Brain microvascular endothelial cell (primary cell): ENCODE measurements around the gene PTPRN2.

ENCODE experiments used
- DNase-seq: peaks from one replicate; pipeline ENCODE4 v3.0.0-alpha.2; 2020
- H3K27ac ChIP-seq: fragments of 250-450 bp; sonication (Bioruptor Pico); 2 replicates; pipeline ENCODE4 v1.5.1; 2020; ENCODE audit warnings: mild to moderate bottlenecking, moderate library complexity
- H3K27me3 ChIP-seq: fragments of 250-450 bp; sonication (Bioruptor Pico); replicated peaks from 2 replicates; pipeline ENCODE4 v1.5.1; 2020; ENCODE audit warnings: mild to moderate bottlenecking
- H3K36me3 ChIP-seq: fragments of 250-450 bp; sonication (Bioruptor Pico); replicated peaks from 2 replicates; pipeline ENCODE4 v1.5.1; 2020; ENCODE audit warnings: mild to moderate bottlenecking
- H3K4me3 ChIP-seq: 2 replicates; pipeline ENCODE4 v1.5.1; 2011; ENCODE audit warnings: low read depth, mild to moderate bottlenecking, control low read depth, low read length, moderate library complexity
- in situ Hi-C: cut with HindIII; loops from 2 replicates; pipeline ENCODE4 v1.10.0; 2017; ENCODE audit warnings: low sequenced_read_pairs, low pct_ligation_motif_present
- TF ChIP-seq, protein P1 (sequence below): IDR thresholded peaks from 2 replicates; pipeline ENCODE4 v1.5.1; 2011; ENCODE audit warnings: low read depth, mild to moderate bottlenecking, moderate library complexity, low read length, control low read depth, inconsistent platforms; ENCODE audit errors: missing control alignments

Gene PTPRN2

DNA sequence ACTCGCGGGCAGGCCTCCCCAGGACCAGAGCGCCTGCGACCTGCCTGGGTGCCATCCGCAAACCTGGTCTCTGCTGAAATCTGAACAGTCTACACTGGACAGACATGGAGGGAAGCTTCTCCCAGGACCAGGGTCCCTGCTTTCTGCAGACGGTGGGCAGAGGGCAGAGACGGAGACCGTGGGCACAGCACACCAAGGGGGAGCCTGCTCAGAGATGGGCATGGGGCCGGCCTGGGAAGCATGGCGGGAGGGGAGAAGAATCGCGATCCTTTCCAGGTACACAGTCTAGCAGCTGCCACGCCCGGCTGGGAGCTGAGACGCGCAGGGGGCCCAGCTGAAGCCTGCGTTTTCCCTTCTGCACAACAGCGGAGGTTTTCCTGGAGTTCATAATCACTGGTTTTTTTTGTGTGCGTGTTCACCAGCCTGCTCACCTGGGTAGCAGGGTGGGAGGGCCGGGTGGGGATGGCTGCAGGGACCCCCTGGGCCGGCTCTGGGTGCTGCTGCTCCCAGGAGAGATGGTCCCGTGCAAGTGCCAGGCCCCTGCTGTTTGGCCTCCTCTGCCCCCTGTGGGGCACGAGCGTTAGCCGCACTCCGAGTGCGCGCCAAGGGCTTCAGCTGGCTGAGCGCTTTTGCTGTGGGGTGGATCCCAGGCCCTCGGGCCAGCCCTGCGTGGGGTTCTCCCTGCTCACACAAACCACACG, 802.0 kb downstream of the PTPRN2 start:
- no peak overlapping the region for H3K4me3 ChIP-seq
- in situ Hi-C loops = no loop called here
- no peaks in the 10 kb centered on the region for H3K36me3 ChIP-seq
- no peak for DNase-seq
- TF ChIP-seq, protein P1, sequence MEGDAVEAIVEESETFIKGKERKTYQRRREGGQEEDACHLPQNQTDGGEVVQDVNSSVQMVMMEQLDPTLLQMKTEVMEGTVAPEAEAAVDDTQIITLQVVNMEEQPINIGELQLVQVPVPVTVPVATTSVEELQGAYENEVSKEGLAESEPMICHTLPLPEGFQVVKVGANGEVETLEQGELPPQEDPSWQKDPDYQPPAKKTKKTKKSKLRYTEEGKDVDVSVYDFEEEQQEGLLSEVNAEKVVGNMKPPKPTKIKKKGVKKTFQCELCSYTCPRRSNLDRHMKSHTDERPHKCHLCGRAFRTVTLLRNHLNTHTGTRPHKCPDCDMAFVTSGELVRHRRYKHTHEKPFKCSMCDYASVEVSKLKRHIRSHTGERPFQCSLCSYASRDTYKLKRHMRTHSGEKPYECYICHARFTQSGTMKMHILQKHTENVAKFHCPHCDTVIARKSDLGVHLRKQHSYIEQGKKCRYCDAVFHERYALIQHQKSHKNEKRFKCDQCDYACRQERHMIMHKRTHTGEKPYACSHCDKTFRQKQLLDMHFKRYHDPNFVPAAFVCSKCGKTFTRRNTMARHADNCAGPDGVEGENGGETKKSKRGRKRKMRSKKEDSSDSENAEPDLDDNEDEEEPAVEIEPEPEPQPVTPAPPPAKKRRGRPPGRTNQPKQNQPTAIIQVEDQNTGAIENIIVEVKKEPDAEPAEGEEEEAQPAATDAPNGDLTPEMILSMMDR = no peak
- H3K27me3 ChIP-seq = no peaks in the 10 kb centered on the region
- no peak overlapping the region for H3K27ac ChIP-seq

DNA sequence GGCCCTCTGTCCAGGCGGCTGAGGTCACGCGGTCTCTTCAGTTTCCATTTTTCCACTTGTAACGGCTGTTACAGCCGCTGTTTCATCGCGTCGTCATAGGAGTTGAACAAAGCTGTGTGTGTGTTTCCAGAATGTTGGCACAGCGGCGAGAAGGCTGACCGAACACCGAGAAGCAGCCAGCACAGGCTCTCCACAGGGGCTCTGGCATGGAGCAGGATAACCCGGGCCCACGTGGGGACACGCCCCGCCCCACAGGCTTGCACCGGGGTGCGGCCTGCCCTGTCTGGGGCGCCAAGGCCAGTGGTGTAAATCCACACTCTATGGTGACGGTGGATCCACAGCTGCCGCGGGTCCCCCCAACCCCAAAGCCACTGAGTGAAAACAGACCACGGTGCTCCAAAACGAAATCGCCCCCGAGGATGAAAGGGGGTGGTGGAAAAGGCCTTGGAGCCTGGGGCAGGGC, 802.6 kb downstream of the PTPRN2 start:
- TF ChIP-seq, protein P1 = no peak
- no peak overlapping the region for H3K27ac ChIP-seq
- in situ Hi-C loops = no loop called here
- no peak overlapping the region for H3K4me3 ChIP-seq
- no peak for DNase-seq
- no peaks in the 10 kb centered on the region for H3K36me3 ChIP-seq
- H3K27me3 ChIP-seq = no peaks in the 10 kb centered on the region

DNA sequence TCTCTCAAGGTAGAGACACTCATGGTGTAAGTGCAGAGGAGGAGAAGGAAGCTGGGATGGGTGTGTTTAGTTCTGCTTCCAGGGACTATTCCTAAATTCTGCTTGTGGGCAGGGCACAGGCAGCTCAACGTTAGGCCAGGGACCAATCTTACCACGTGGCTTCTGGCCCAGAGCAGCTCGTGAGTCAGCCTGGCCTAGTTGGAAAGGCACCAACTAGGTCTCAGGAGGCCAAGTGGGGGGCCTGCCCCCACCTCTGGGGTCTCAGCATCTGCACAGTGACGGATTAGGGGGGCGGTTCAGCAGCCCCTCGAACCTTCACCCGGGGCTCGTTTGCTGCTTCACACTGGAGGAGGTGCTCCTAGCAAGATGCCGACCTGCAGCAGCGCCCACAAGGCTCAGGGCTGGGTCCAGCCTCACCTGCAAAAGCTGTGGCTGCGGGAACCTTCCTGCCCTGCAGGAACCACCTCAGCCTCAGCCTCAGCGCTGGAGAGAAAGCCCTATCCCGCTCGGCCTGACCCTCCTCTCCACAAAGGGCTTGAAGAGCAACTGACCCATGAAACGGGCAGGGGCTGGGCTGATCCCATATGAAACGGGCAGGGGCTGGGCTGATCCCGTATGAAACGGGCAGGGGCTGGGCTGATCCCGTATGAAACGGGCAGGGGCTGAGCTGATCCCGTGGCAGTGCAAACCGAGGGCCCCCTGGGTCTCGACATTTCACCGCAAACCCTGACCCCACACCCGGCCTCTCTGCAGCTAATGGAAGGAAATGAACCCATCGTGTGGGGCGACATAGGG, 803.4 kb downstream of the PTPRN2 start:
- H3K27ac ChIP-seq = no peak overlapping the region
- H3K4me3 ChIP-seq = no peak overlapping the region
- no peaks in the 10 kb centered on the region for H3K36me3 ChIP-seq
- TF ChIP-seq, protein P1 = no peak
- in situ Hi-C loops = no loop called here
- DNase-seq = no peak
- H3K27me3 ChIP-seq = no peaks in the 10 kb centered on the region

DNA sequence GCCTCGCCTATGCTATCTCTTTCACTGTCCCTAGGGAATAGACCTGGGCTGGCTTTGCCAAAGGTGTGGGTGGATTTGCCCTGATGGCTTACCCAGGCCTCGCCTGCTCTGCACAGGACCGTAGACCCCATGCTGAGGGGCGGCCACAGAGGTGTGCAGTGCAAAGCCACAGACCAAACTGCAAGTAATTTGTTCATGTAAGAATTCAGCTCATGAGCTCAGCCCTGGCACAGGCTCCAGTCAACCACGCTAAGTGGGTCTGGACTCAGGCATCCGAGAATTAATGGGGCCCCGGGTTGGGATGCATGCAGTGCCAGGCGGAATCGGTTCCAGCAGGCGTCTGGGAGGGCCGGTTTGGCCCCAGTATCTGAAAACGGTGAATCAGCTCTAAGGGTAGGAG, 805.6 kb downstream of the PTPRN2 start:
- Histone ChIP-seq H3K27me3 (no peaks in the 10 kb centered on the region), H3K27ac (no peak overlapping the region), H3K36me3 (no peaks in the 10 kb centered on the region), H3K4me3 (no peak overlapping the region)
- DNase-seq = no peak
- in situ Hi-C loops = no loop called here
- TF ChIP-seq, protein P1 = no peak

DNA sequence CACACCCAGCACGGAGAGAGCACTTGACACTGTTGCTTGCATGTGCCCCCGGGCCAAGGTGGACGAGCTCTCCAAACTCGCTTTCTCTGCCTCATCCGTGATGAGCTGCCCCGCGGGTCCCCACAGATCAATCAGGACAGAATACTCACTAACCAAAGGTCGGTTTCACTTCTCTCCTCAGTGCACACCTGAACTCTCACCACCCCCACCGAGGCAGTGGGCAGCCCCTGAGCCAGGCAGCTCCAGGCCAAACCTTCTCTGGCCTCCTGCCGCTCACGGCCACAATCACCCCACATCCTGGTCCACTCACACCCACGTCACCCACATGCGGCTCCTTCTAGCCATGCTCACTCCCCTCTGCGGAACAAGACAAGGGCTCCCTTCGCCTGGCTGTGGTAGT, 806.9 kb downstream of the PTPRN2 start:
- Histone ChIP-seq H3K27ac (no peak overlapping the region), H3K4me3 (no peak overlapping the region), H3K27me3 (no peaks in the 10 kb centered on the region), H3K36me3 (no peaks in the 10 kb centered on the region)
- TF ChIP-seq, protein P1 = no peak
- in situ Hi-C loops = no loop called here
- DNase-seq = no peak

DNA sequence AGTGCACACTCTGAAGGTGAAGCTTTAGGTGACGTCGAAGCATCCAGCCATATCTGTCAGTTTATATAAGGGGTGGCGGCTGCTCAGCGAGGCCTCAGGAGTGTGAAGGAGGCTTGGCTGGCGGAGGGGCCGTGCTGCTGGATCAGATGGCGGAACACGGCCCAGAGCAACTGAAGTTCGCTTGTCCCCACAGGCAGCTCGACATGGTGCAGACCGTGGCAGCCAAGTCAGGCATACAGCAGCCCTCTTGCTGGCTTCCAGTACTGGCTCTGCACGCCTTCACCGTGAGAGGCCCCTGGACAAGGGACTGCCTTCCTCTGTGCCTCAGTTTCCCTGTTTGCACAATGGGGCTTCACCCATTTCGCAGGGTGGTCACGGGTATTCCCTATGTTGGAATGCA, 807.3 kb downstream of the PTPRN2 start:
- DNase-seq = no peak
- in situ Hi-C loops = no loop called here
- Histone ChIP-seq H3K27ac (no peak overlapping the region), H3K36me3 (no peaks in the 10 kb centered on the region), H3K4me3 (no peak overlapping the region), H3K27me3 (no peaks in the 10 kb centered on the region)
- TF ChIP-seq, protein P1 = no peak
